SK-N-SH (cell line): Measurements from ENCODE around the gene SLC7A5. TPM values are rescaled to one million over a fixed set of nuclear protein-coding genes. Genes with fewer than 3 reads are reported as not detected.
"Not testable (repeated sequence)": the region's sequence is repeated elsewhere in the genome, so short reads cannot be mapped to it uniquely, and the experiment has no call there.

Experiments used
- CTCF ChIA-PET: fragments of 300-600, 350-600 bp; formaldehyde crosslinking; extraction: SDS; loops from one replicate; lab custom pipeline; 2021; lab: Yijun Ruan, JAX
- POLR2A ChIA-PET: fragments of 350-600 bp; sonication (Branson Sonifier 250); formaldehyde crosslinking; extraction: SDS; loops from one replicate; lab custom pipeline; 2020; ENCODE audit warnings: antibody characterized with exemption, inconsistent platforms; lab: Yijun Ruan, JAX
- DNase-seq: peaks from one replicate; pipeline ENCODE4 v3.0.0; 2012
- H2AFZ ChIP-seq: fragments of 200-600 bp; sonication (generic); 2 replicates; pipeline ENCODE4 v1.8.1; 2016; ENCODE audit warnings: antibody characterized with exemption, mild to moderate bottlenecking, low read depth
- H3F3A ChIP-seq: fragments of 200-600 bp; sonication (generic); replicated peaks from 2 replicates; pipeline ENCODE3; 2016; ENCODE audit warnings: antibody characterized with exemption, mild to moderate bottlenecking; ENCODE audit not compliant: insufficient read depth
- H3K27ac ChIP-seq, 2 experiments: fragments of 200-500 bp in 1 of 2; fragments of 200-600 bp in 1 of 2; sonication (Bioruptor generic) in 1 of 2; sonication (generic), shearing (Covaris generic) in 1 of 2; 2 replicates each; pipeline versions ENCODE4 v1.5.1 to v1.6.1; 2014 to 2016; ENCODE audit warnings: low read depth in 2 of 2, inconsistent platforms in 1 of 2, low read length in 1 of 2, mild to moderate bottlenecking in 1 of 2, mixed read lengths in 1 of 2
- H3K27me3 ChIP-seq: fragments of 200-600 bp; sonication (generic), shearing (Covaris generic); 2 replicates; pipeline ENCODE4 v1.6.1; 2016; ENCODE audit warnings: mixed run types; ENCODE audit not compliant: insufficient read depth
- H3K36me3 ChIP-seq, 2 experiments: fragments of 200-500 bp in 1 of 2; fragments of 200-600 bp in 1 of 2; sonication (Bioruptor generic) in 1 of 2; sonication (generic) in 1 of 2; replicated peaks in 1 of 2; 2 replicates each; pipeline versions ENCODE3 to v1.5.1; 2014 to 2016; ENCODE audit warnings: low read length in 1 of 2, mild to moderate bottlenecking in 1 of 2; ENCODE audit not compliant: insufficient read depth in 2 of 2, control insufficient read depth in 1 of 2
- H3K4me1 ChIP-seq, 2 experiments: fragments of 200-500 bp in 1 of 2; fragments of 200-600 bp in 1 of 2; sonication (Bioruptor generic) in 1 of 2; sonication (generic), shearing (Covaris generic) in 1 of 2; 2 replicates each; pipeline versions ENCODE4 v1.5.1 to v1.6.1; 2014 to 2016; ENCODE audit warnings: low read depth in 1 of 2, low read length in 1 of 2, mixed run types in 1 of 2; ENCODE audit not compliant: insufficient read depth in 2 of 2, control insufficient read depth in 1 of 2
- H3K4me2 ChIP-seq: fragments of 200-600 bp; sonication (generic), shearing (Covaris generic); 2 replicates; pipeline ENCODE4 v1.6.1; 2017; ENCODE audit warnings: mixed run types
- H3K4me3 ChIP-seq, 2 experiments: fragments of 200-500 bp in 1 of 2; fragments of 200-600 bp in 1 of 2; sonication (Bioruptor generic) in 1 of 2; sonication (generic), shearing (Covaris generic) in 1 of 2; 2 replicates each; pipeline versions ENCODE4 v1.5.1 to v1.8.1; 2014 to 2016; ENCODE audit warnings: low read depth in 2 of 2, inconsistent platforms in 1 of 2, low read length in 1 of 2, mild to moderate bottlenecking in 1 of 2, mixed read lengths in 1 of 2, moderate library complexity in 1 of 2
- H3K79me2 ChIP-seq: fragments of 200-600 bp; sonication (generic); 2 replicates; pipeline ENCODE4 v1.8.1; 2017; ENCODE audit warnings: mild to moderate bottlenecking; ENCODE audit not compliant: insufficient read depth
- H3K9ac ChIP-seq: fragments of 200-600 bp; sonication (generic); 2 replicates; pipeline ENCODE4 v1.6.1; 2017; ENCODE audit warnings: mixed run types
- H3K9me2 ChIP-seq: fragments of 200-600 bp; sonication (generic); 2 replicates; pipeline ENCODE4 v1.6.1; 2017; ENCODE audit warnings: mixed run types
- H3K9me3 ChIP-seq: fragments of 200-600 bp; sonication (generic); 2 replicates; pipeline ENCODE4 v1.6.1; 2017; ENCODE audit warnings: mixed run types, mild to moderate bottlenecking, moderate library complexity
- H4K20me1 ChIP-seq: fragments of 200-600 bp; sonication (generic); 2 replicates; pipeline ENCODE4 v1.6.1; 2017; ENCODE audit warnings: mild to moderate bottlenecking, mixed run types; ENCODE audit not compliant: insufficient read depth
- WGBS: methylation state at CpG from one replicate; pipeline ENCODE4 v1.1.6; 2017; ENCODE audit warnings: low lambda C conversion rate; 5-methylcytosine and 5-hydroxymethylcytosine counted together
- polyA plus RNA-seq, 3 experiments: library from polyadenylated mRNA; depleted of rRNA; stranded (reverse); fragments of >200 nt; gene quantifications; 2 replicates each; pipeline ENCODE4 v1.2.3, GENCODE V29; 2012

The SLC7A5 gene
- polyA plus RNA-seq, 1 of the 3 experiments (the other 2 are of a cell fraction) = 15.1 TPM

GRCh38 chr16:87889762-87890161 lies 20.5 kb upstream of the SLC7A5 start:
- WGBS = 89% methylated on average over 9 of the region's 10 CpGs
- H3K4me3 ChIP-seq, H3K27me3 ChIP-seq, H3K27ac ChIP-seq, H3K9me3 ChIP-seq, H3F3A ChIP-seq, POLR2A ChIA-PET, H3K79me2 ChIP-seq, DNase-seq, H3K4me1 ChIP-seq, H3K4me2 ChIP-seq, H3K9me2 ChIP-seq, H3K9ac ChIP-seq, H4K20me1 ChIP-seq, H3K36me3 ChIP-seq, H2AFZ ChIP-seq: not testable (repeated sequence)
- CTCF ChIA-PET = interaction anchor here (1.0 to 1.2 kb wide), 2 partner anchors 18 to 111 kb away, joined by 3 read pairs; no protein-coding TSS in a partner anchor

- CTCF ChIA-PET = interaction anchor here (0.6 kb wide), 1 partner anchor 81 kb away, joined by 5 read pairs; no protein-coding TSS in a partner anchor
- POLR2A ChIA-PET, H3K79me2 ChIP-seq, H3F3A ChIP-seq, H3K4me3 ChIP-seq, H3K9me2 ChIP-seq, DNase-seq, H3K27me3 ChIP-seq, H3K27ac ChIP-seq, H3K36me3 ChIP-seq, H3K4me2 ChIP-seq, H3K9me3 ChIP-seq, H2AFZ ChIP-seq, H4K20me1 ChIP-seq, H3K4me1 ChIP-seq, H3K9ac ChIP-seq: not testable (repeated sequence)
- 64% methylated on average over 3 of the region's 7 CpGs for WGBS
Measured at GRCh38 chr16:87888346-87888745, 19.0 kb upstream of the SLC7A5 start.

- DNase-seq, H3K27ac ChIP-seq, H3K36me3 ChIP-seq, H3F3A ChIP-seq, H3K79me2 ChIP-seq, H3K9ac ChIP-seq, H3K27me3 ChIP-seq, POLR2A ChIA-PET, H3K4me3 ChIP-seq, H3K9me2 ChIP-seq, H3K9me3 ChIP-seq, H3K4me2 ChIP-seq, H2AFZ ChIP-seq, H4K20me1 ChIP-seq, H3K4me1 ChIP-seq: not testable (repeated sequence)
- CTCF ChIA-PET = interaction anchor here (0.6 kb wide), 1 partner anchor 80 kb away, joined by 5 read pairs; no protein-coding TSS in a partner anchor
- WGBS = 76% methylated on average over 8 of the region's 8 CpGs
Measured at GRCh38 chr16:87887931-87888330, 18.6 kb upstream of the SLC7A5 start.

GRCh38 chr16:87885371-87885967 lies 16.2 kb upstream of the SLC7A5 start:
- DNase-seq, CTCF ChIA-PET, H3K27ac ChIP-seq, H3K79me2 ChIP-seq, H3K9me3 ChIP-seq, H3K27me3 ChIP-seq, H2AFZ ChIP-seq, H3K4me2 ChIP-seq, H3F3A ChIP-seq, H3K9me2 ChIP-seq, H3K9ac ChIP-seq, POLR2A ChIA-PET, H4K20me1 ChIP-seq, H3K4me3 ChIP-seq, H3K4me1 ChIP-seq, H3K36me3 ChIP-seq: not testable (repeated sequence)
- 39% methylated on average over 6 of the region's 8 CpGs for WGBS
